ENCODE measurements around the gene EPGN. TPM values are rescaled to one million over a fixed set of nuclear protein-coding genes. Genes with fewer than 3 reads are reported as not detected.

EPGN gene
- total RNA-seq, 1 donor from 2014 or later: not detected

GRCh38 chr4:74314329-74314728, 6.1 kb downstream of the EPGN start:
- Mint-ChIP-seq H3K27me3 (ENCODE audit: unreplicated experiment) (no peaks in the 10 kb centered on the region), H3K4me1 (ENCODE audit: unreplicated experiment) (no peaks in the 10 kb centered on the region), H3K4me3 (ENCODE audit: unreplicated experiment) (no peak overlapping the region), H3K36me3 (ENCODE audit: low read depth, unreplicated experiment) (no peaks in the 10 kb centered on the region), H3K9me3 (ENCODE audit: unreplicated experiment) (no peaks in the 10 kb centered on the region), H3K27ac (ENCODE audit: unreplicated experiment) (no peak overlapping the region)
- no peak for TF ChIP-seq CTCF (IDR thresholded peaks at IDR 0.05; ENCODE audit: unreplicated experiment)
- no peak for DNase-seq (ENCODE audit: low spot score)

DNA sequence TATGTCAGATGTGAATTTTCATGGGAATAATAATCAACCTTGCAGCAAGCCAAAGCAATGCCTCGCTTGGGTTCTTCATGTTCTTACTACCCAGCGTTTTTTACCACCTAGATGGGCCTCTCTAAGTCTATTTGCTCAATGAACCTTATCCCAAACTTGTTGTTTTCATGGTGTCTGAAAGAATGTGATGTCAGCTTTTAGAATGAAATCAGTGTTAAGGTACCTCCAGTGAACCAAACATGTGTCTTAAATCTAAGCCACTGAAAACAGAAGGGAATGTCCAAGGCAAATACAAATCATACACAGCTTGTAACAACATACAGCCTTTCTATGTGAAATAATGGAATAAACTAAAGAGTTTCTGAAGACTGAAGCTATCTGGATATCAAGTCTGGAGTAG, 6.7 kb downstream of the EPGN start:
- no peak overlapping the region for H3K27ac Mint-ChIP-seq (ENCODE audit: unreplicated experiment)
- no peaks in the 10 kb centered on the region for H3K4me1 Mint-ChIP-seq (ENCODE audit: unreplicated experiment)
- no peak overlapping the region for H3K4me3 Mint-ChIP-seq (ENCODE audit: unreplicated experiment)
- H3K36me3 Mint-ChIP-seq (ENCODE audit: low read depth, unreplicated experiment): no peaks in the 10 kb centered on the region
- no peak for DNase-seq (ENCODE audit: low spot score)
- TF ChIP-seq CTCF (IDR thresholded peaks at IDR 0.05; ENCODE audit: unreplicated experiment): no peak
- H3K9me3 Mint-ChIP-seq (ENCODE audit: unreplicated experiment): no peaks in the 10 kb centered on the region
- H3K27me3 Mint-ChIP-seq (ENCODE audit: unreplicated experiment): no peaks in the 10 kb centered on the region

GRCh38 chr4:74315376-74315775, 7.1 kb downstream of the EPGN start:
- no peaks in the 10 kb centered on the region for H3K9me3 Mint-ChIP-seq (ENCODE audit: unreplicated experiment)
- no peaks in the 10 kb centered on the region for H3K36me3 Mint-ChIP-seq (ENCODE audit: low read depth, unreplicated experiment)
- H3K27ac Mint-ChIP-seq (ENCODE audit: unreplicated experiment): no peak overlapping the region
- no peak overlapping the region for H3K4me3 Mint-ChIP-seq (ENCODE audit: unreplicated experiment)
- TF ChIP-seq CTCF (IDR thresholded peaks at IDR 0.05; ENCODE audit: unreplicated experiment): no peak
- DNase-seq (ENCODE audit: low spot score): no peak
- no peaks in the 10 kb centered on the region for H3K27me3 Mint-ChIP-seq (ENCODE audit: unreplicated experiment)
- H3K4me1 Mint-ChIP-seq (ENCODE audit: unreplicated experiment): no peaks in the 10 kb centered on the region

- Mint-ChIP-seq H3K36me3 (ENCODE audit: low read depth, unreplicated experiment) (no peaks in the 10 kb centered on the region), H3K4me1 (ENCODE audit: unreplicated experiment) (no peaks in the 10 kb centered on the region), H3K27me3 (ENCODE audit: unreplicated experiment) (no peaks in the 10 kb centered on the region), H3K4me3 (ENCODE audit: unreplicated experiment) (no peak overlapping the region), H3K9me3 (ENCODE audit: unreplicated experiment) (no peaks in the 10 kb centered on the region), H3K27ac (ENCODE audit: unreplicated experiment) (no peak overlapping the region)
- no peak for DNase-seq (ENCODE audit: low spot score)
- TF ChIP-seq CTCF (IDR thresholded peaks at IDR 0.05; ENCODE audit: unreplicated experiment): no peak
Measured at GRCh38 chr4:74316397-74316796, 8.1 kb downstream of the EPGN start.

GRCh38 chr4:74317616-74318246, 9.5 kb downstream of the EPGN start:
- Mint-ChIP-seq H3K4me3 (ENCODE audit: unreplicated experiment) (no peak overlapping the region), H3K27me3 (ENCODE audit: unreplicated experiment) (no peaks in the 10 kb centered on the region), H3K4me1 (ENCODE audit: unreplicated experiment) (no peaks in the 10 kb centered on the region), H3K36me3 (ENCODE audit: low read depth, unreplicated experiment) (no peaks in the 10 kb centered on the region), H3K9me3 (ENCODE audit: unreplicated experiment) (no peaks in the 10 kb centered on the region), H3K27ac (ENCODE audit: unreplicated experiment) (no peak overlapping the region)
- no peak for TF ChIP-seq CTCF (IDR thresholded peaks at IDR 0.05; ENCODE audit: unreplicated experiment)
- DNase-seq (ENCODE audit: low spot score): no peak
